A549 (cell line): Measurements from ENCODE around the gene MRM3. TPM values are rescaled to one million over a fixed set of nuclear protein-coding genes. Genes with fewer than 3 reads are reported as not detected.
A peak's percentile ranks its signal among the peaks of the same experiment; 100 is the strongest.

ENCODE experiments used
- ATAC-seq, 2 experiments: fragments of 200-7000 bp in 1 of 2; fragments of >200 bp in 1 of 2; cut with Nextera tagmentation in 1 of 2; cut with Tn5 transposase in 1 of 2; 3 replicates each; pipeline versions ENCODE4 v1.8.0 to v1.9.1; 2018 to 2020; ENCODE audit warnings: mild to moderate bottlenecking in 1 of 2, moderate library complexity in 1 of 2
- CTCF ChIA-PET: fragments of 300-600 bp; sonication (Branson Sonifier 250); formaldehyde crosslinking; extraction: SDS; loops from one replicate; lab custom pipeline; 2021; ENCODE audit warnings: antibody characterized with exemption, inconsistent platforms; lab: Yijun Ruan, JAX
- POLR2A ChIA-PET: fragments of 350-600 bp; formaldehyde crosslinking; extraction: SDS; loops from one replicate; lab custom pipeline; 2021; ENCODE audit warnings: antibody characterized with exemption, inconsistent platforms; lab: Yijun Ruan, JAX
- DNase-seq, 2 experiments: peaks; one replicate each; pipeline versions ENCODE4 v3.0.0 to v3.0.0-alpha.2; 2011 to 2016; ENCODE audit warnings: low read depth in 1 of 2, low spot score in 1 of 2
- FAIRE-seq: peaks from 2 replicates; lab custom pipeline; 2011; peaks lifted over from hg19 to GRCh38; lab: Jason Lieb, UNC
- H3K27ac ChIP-seq, 2 experiments: fragments of >200 bp; sonication (Bioruptor Twin); formaldehyde crosslinking; 3 replicates each; pipeline ENCODE4 v1.5.1; 2016 to 2017
- H3K4me1 ChIP-seq: fragments of >200 bp; sonication (Bioruptor Twin); formaldehyde crosslinking; 3 replicates; pipeline ENCODE4 v1.6.1; 2016
- H3K4me2 ChIP-seq: fragments of >200 bp; sonication (Bioruptor Twin); formaldehyde crosslinking; 3 replicates; pipeline ENCODE4 v1.6.1; 2016
- H3K4me3 ChIP-seq: fragments of >200 bp; sonication (Bioruptor Twin); formaldehyde crosslinking; 3 replicates; pipeline ENCODE4 v1.5.1; 2016
- H3K9me3 ChIP-seq: fragments of >200 bp; sonication (Bioruptor Twin); formaldehyde crosslinking; 3 replicates; pipeline ENCODE4 v1.6.1; 2016
- CEBPB ChIP-seq, 2 experiments: fragments of >200 bp in 1 of 2; sonication (Bioruptor Twin) in 1 of 2; formaldehyde crosslinking in 1 of 2; IDR thresholded peaks; 2 replicates each; pipeline ENCODE4 v1.6.1; 2012 to 2016
- EHF ChIP-seq: fragments of 250-450 bp; sonication (Bioruptor Pico); IDR thresholded peaks from 2 replicates; pipeline ENCODE4 v1.5.0; 2020; ENCODE audit warnings: mild to moderate bottlenecking
- FOXS1 ChIP-seq: fragments of 250-450 bp; sonication (Bioruptor Pico); IDR thresholded peaks from 2 replicates; pipeline ENCODE4 v1.5.0; 2020; ENCODE audit warnings: mild to moderate bottlenecking, moderate library complexity
- HDAC2 ChIP-seq: fragments of 200-600 bp; sonication (generic); IDR thresholded peaks from 2 replicates; pipeline ENCODE4 v1.6.1; 2016
- JUN ChIP-seq, 2 experiments: fragments of >200 bp; sonication (Bioruptor Twin); formaldehyde crosslinking; IDR thresholded peaks; 2 replicates in 1 of 2; 3 replicates in 1 of 2; pipeline ENCODE4 v1.6.1; 2016 to 2017
- KDM5A ChIP-seq: fragments of 200-600 bp; sonication (generic); IDR thresholded peaks from 2 replicates; pipeline ENCODE4 v1.6.1; 2016; ENCODE audit warnings: antibody characterized with exemption, mild to moderate bottlenecking
- NFE2L2 ChIP-seq: fragments of 150-350 bp; conservative IDR thresholded peaks from 2 replicates; pipeline ENCODE4 v1.6.1; 2014; ENCODE audit warnings: low read length
- NR3C1 ChIP-seq: fragments of >200 bp; sonication (Bioruptor Twin); formaldehyde crosslinking; IDR thresholded peaks from 3 replicates; pipeline ENCODE4 v1.6.1; 2017
- REST ChIP-seq: fragments of 200-600 bp; sonication (generic); IDR thresholded peaks from 2 replicates; pipeline ENCODE4 v1.6.1; 2016; ENCODE audit warnings: antibody characterized with exemption, mild to moderate bottlenecking, moderate library complexity
- RNF2 ChIP-seq: fragments of 200-600 bp; sonication (generic); IDR thresholded peaks from 2 replicates; pipeline ENCODE4 v1.6.1; 2016; ENCODE audit warnings: low read depth, mild to moderate bottlenecking, antibody characterized with exemption, moderate library complexity, borderline replicate concordance
- ZSCAN20 ChIP-seq: fragments of 250-450 bp; sonication (Bioruptor Pico); IDR thresholded peaks from 2 replicates; pipeline ENCODE4 v1.8.0; 2022; ENCODE audit warnings: mild to moderate bottlenecking, moderate library complexity
- WGBS: methylation state at CpG from one replicate; pipeline ENCODE4 v1.1.6; 2017; ENCODE audit errors: missing lambda C conversion rate; 5-methylcytosine and 5-hydroxymethylcytosine counted together
- polyA plus RNA-seq, 4 experiments: library from polyadenylated mRNA; depleted of rRNA in 3 of 4; stranded (reverse); fragments of >200 nt; fragmentation: RNase III in 1 of 4; extraction: RNeasy Plus Mini Kit Qiagen cat#74134 plus additional on column Dnase treatment in 1 of 4; gene quantifications; 2 replicates in 3 of 4; 3 replicates in 1 of 4; pipeline ENCODE4 v1.2.3, GENCODE V29; 2011 to 2017
- TF ChIP-seq, protein P1 (sequence below): fragments of 150-350 bp; IDR thresholded peaks from 2 replicates; pipeline ENCODE4 v1.6.1; 2014; ENCODE audit warnings: low read depth, mild to moderate bottlenecking, low read length

Gene MRM3
- polyA plus RNA-seq, 2 of the 4 experiments (the other 2 are of a cell fraction): 38.8 to 47.1 TPM

GRCh38 chr17:797236-797840, 15.2 kb downstream of the MRM3 start:
- TF ChIP-seq RNF2 (no peak), CEBPB (IDR thresholded peaks at IDR 0.05) (no peak), REST (no peak), NFE2L2 (no peak), ZSCAN20 (CRISPR knock-in tag) (no peak), JUN (IDR thresholded peaks at IDR 0.05) (no peak), FOXS1 (CRISPR knock-in tag) (no peak), NR3C1 (no peak)
- TF ChIP-seq, protein P1, sequence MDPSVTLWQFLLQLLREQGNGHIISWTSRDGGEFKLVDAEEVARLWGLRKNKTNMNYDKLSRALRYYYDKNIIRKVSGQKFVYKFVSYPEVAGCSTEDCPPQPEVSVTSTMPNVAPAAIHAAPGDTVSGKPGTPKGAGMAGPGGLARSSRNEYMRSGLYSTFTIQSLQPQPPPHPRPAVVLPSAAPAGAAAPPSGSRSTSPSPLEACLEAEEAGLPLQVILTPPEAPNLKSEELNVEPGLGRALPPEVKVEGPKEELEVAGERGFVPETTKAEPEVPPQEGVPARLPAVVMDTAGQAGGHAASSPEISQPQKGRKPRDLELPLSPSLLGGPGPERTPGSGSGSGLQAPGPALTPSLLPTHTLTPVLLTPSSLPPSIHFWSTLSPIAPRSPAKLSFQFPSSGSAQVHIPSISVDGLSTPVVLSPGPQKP: no peak
- no peak for DNase-seq
- WGBS: 91% methylated on average over 22 of the region's 22 CpGs
- CTCF ChIA-PET: interaction anchor here (0.6 to 19.5 kb wide), 9 partner anchors 8 to 199 kb away, joined by 3 to 428 read pairs (median 5); partner anchors contain the start of genes NXN and TIMM22
- POLR2A ChIA-PET: interaction anchor here (1.2 to 2.0 kb wide), 4 partner anchors 16 to 199 kb away, joined by 3 to 6 read pairs (median 4); partner anchors contain the start of genes GLOD4, MRM3, NXN and TIMM22
- Histone ChIP-seq H3K4me2 (no peak overlapping the region), H3K27ac (no peak overlapping the region), H3K9me3 (no peaks in the 10 kb centered on the region), H3K4me1 (peaks cover 7% of the 10 kb centered on the region), H3K4me3 (no peak overlapping the region)
- ATAC-seq: peak in 1 of 2 experiments; percentile 16; a peak in 2 of 6 replicates
- FAIRE-seq: no peak

- no peak for TF ChIP-seq EHF (CRISPR knock-in tag)
- 77% methylated on average over 11 of the region's 11 CpGs for WGBS
- CTCF ChIA-PET: interaction anchor here (0.7 to 19.5 kb wide), 7 partner anchors 14 to 198 kb away, joined by 3 to 428 read pairs (median 4); partner anchors contain the start of genes NXN and TIMM22
- POLR2A ChIA-PET: interaction anchor here (1.1 to 1.5 kb wide), 2 partner anchors 181 to 183 kb away, joined by 3 to 5 read pairs; partner anchors contain the start of gene NXN
- FAIRE-seq: no peak
- no peak for ATAC-seq
- Histone ChIP-seq H3K4me1 (peaks cover 6% of the 10 kb centered on the region), H3K27ac (no peak overlapping the region), H3K4me3 (no peak overlapping the region), H3K4me2 (no peak overlapping the region), H3K9me3 (no peaks in the 10 kb centered on the region)
- no peak for DNase-seq
Measured at GRCh38 chr17:798246-798645, 16.1 kb downstream of the MRM3 start.

- Histone ChIP-seq H3K27ac (no peak overlapping the region), H3K4me2 (no peak overlapping the region), H3K4me3 (no peak overlapping the region), H3K9me3 (no peaks in the 10 kb centered on the region), H3K4me1 (no peaks in the 10 kb centered on the region; the same call in 2 of the 3 replicates)
- WGBS: 88% methylated on average over 11 of the region's 11 CpGs
- POLR2A ChIA-PET: interaction anchor here (1.1 kb wide), 1 partner anchor 18 kb away, joined by 4 read pairs; the partner anchor contains the start of genes GLOD4 and MRM3
- FAIRE-seq (no peak), ATAC-seq (no peak), DNase-seq (no peak)
- TF ChIP-seq ZSCAN20 (CRISPR knock-in tag) (no peak), HDAC2 (no peak), KDM5A (no peak)
- CTCF ChIA-PET: interaction anchor here (1.0 to 19.5 kb wide), 5 partner anchors 24 to 200 kb away, joined by 3 to 428 read pairs (median 6); partner anchors contain the start of genes NXN and TIMM22
Measured at GRCh38 chr17:799261-799660, 17.1 kb downstream of the MRM3 start.
